Measurements from ENCODE around the gene CACNG5.
"Not testable (repeated sequence)": the region's sequence is repeated elsewhere in the genome, so short reads cannot be mapped to it uniquely, and the experiment has no call there.

The CACNG5 gene

GRCh38 chr17:66849851-66850580 is 15.1 kb downstream of the CACNG5 start:
- DNase-seq = no peak

- DNase-seq = no peak
Observed at GRCh38 chr17:66850692-66851091, 15.8 kb downstream of the CACNG5 start.

- DNase-seq = peak in 1 of 4 experiments; percentile 4
Observed at GRCh38 chr17:66855204-66855603, 20.3 kb downstream of the CACNG5 start.

GRCh38 chr17:66858226-66859083 is 23.5 kb downstream of the CACNG5 start:
- DNase-seq = no peak

- DNase-seq = no peak
Observed at GRCh38 chr17:66859353-66859752, 24.4 kb downstream of the CACNG5 start.

GRCh38 chr17:66860204-66860603 is 25.3 kb downstream of the CACNG5 start:
- DNase-seq = no peak

GRCh38 chr17:66863820-66864219 is 28.9 kb downstream of the CACNG5 start:
- DNase-seq = no peak

- no peak for DNase-seq
Observed at GRCh38 chr17:66865151-66865550, 30.2 kb downstream of the CACNG5 start.

- no peak for DNase-seq
Observed at GRCh38 chr17:66873962-66874361, 39.0 kb downstream of the CACNG5 start.

- no peak for DNase-seq
Observed at GRCh38 chr17:66884931-66885330, 50.0 kb downstream of the CACNG5 start.

GRCh38 chr17:66885417-66885816 is 50.5 kb downstream of the CACNG5 start:
- no peak for DNase-seq

GRCh38 chr17:66889480-66890230 is 54.7 kb downstream of the CACNG5 start:
- no peak for DNase-seq

- DNase-seq = no peak
Observed at GRCh38 chr17:66892246-66892645, 57.3 kb downstream of the CACNG5 start.

GRCh38 chr17:66893382-66893781 is 58.5 kb downstream of the CACNG5 start:
- DNase-seq = no peak

GRCh38 chr17:66893863-66894262 is 58.9 kb downstream of the CACNG5 start:
- no peak for DNase-seq

GRCh38 chr17:66897141-66897540 is 62.2 kb downstream of the CACNG5 start:
- DNase-seq = no peak

GRCh38 chr17:66898536-66898935 is 63.6 kb downstream of the CACNG5 start:
- no peak for DNase-seq

- no peak for DNase-seq
Observed at GRCh38 chr17:66900126-66901010, 65.5 kb downstream of the CACNG5 start.

- not testable (repeated sequence) for DNase-seq
Observed at GRCh38 chr17:66903296-66903695, 68.4 kb downstream of the CACNG5 start.

- no peak for DNase-seq
Observed at GRCh38 chr17:66903781-66904180, 68.9 kb downstream of the CACNG5 start.

GRCh38 chr17:66904760-66905624 is 70.1 kb downstream of the CACNG5 start:
- DNase-seq = no peak
